Erythroblast (primary cell): ENCODE data around the gene PSMA2.

Source experiments
- GATA1 ChIP-seq: IDR thresholded peaks from 2 replicates; pipeline ENCODE4 v1.6.1; 2011; ENCODE audit warnings: low read depth, mild to moderate bottlenecking, control low read depth, low read length, moderate library complexity
- POLR2A ChIP-seq: IDR thresholded peaks from 2 replicates; pipeline ENCODE4 v1.6.1; 2011; ENCODE audit warnings: mild to moderate bottlenecking, low read length

DNA sequence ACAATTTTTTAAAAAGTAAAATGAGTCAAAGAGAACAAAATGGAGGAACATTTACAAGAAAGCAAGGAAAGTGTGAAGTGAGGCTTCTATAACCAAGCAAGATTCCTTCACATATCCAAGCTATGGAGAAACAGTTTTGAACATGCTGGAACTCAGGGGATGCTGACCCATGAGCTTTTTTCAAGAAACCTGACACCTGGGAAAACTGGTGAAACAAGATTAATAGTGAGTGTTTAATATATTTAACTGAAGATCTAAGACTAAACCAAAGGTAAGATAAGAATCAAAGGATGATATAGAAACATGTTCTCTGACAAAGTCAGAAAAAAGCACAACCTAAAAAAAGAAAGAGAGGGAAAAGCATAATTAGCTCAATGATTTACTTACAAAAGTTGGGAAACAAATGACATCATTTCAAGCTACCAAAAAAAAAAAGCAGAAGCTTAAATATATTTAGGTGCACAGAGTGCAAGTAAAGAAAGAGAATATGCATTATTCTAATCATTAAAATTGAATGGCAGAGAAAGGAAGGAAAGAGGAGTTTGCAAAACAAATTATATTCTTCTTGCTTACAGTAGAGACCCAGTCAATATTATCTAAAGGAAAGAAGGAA is 45.0 kb downstream of the PSMA2 start:
- no peak for TF ChIP-seq POLR2A
- no peak for TF ChIP-seq GATA1
